HCT116 (cell line): ENCODE data around the gene AVP. TPM values are rescaled to one million over a fixed set of nuclear protein-coding genes. Genes with fewer than 3 reads are reported as not detected.

Experiments used
- ATAC-seq: fragments of 200-7000 bp; cut with Tn5 transposase; 2 replicates; pipeline ENCODE4 v1.9.1; 2020; ENCODE audit warnings: mild to moderate bottlenecking, moderate library complexity
- BruUV-seq: library from RNA; stranded (reverse); fragments of 400-500 nt; replicated peaks from 2 replicates; lab custom pipeline; 2021; lab: Mats Ljungman, UMichigan
- CTCF ChIA-PET: fragments of 300-600 bp; sonication (Branson Sonifier 250); formaldehyde crosslinking; loops from one replicate; lab custom pipeline; 2021; ENCODE audit warnings: antibody characterized with exemption; lab: Charles Lee
- POLR2A ChIA-PET: fragments of 300-600, 350-600 bp; sonication (Branson Sonifier 250); formaldehyde crosslinking; loops from one replicate; lab custom pipeline; 2021; ENCODE audit warnings: antibody characterized with exemption; lab: Charles Lee
- RAD21 ChIA-PET, 2 experiments: fragments of 300-600 bp; sonication (Branson Sonifier 250); formaldehyde crosslinking; loops; one replicate each; lab custom pipeline; 2023; ENCODE audit warnings: low total read pairs in 2 of 2; ENCODE audit not compliant: uncharacterized antibody in 2 of 2, unreplicated experiment in 2 of 2, low non-redundant PET in 1 of 2; lab: Charles Lee
- DNase-seq: peaks from one replicate; pipeline ENCODE4 v3.0.0-alpha.2; 2010; ENCODE audit warnings: low read depth, low spot score
- H2AFZ ChIP-seq: fragments of 200-600 bp; shearing (Covaris generic), sonication (generic); 2 replicates; pipeline ENCODE4 v1.6.1; 2017; ENCODE audit warnings: low read depth, mixed run types, mixed read lengths, antibody characterized with exemption, low read length; ENCODE audit not compliant: poor library complexity, severe bottlenecking
- H3K27ac ChIP-seq: 2 replicates; pipeline ENCODE4 v1.5.1; 2012; ENCODE audit warnings: low read depth, low read length
- H3K27me3 ChIP-seq: fragments of 200-600 bp; sonication (generic); 2 replicates; pipeline ENCODE4 v1.6.1; 2016; ENCODE audit warnings: mixed run types, low read length, mixed read lengths; ENCODE audit not compliant: insufficient read depth
- H3K36me3 ChIP-seq, 2 experiments: fragments of 200-500 bp in 1 of 2; fragments of 200-600 bp in 1 of 2; sonication (Bioruptor generic) in 1 of 2; sonication (generic) in 1 of 2; 2 replicates each; pipeline versions ENCODE4 v1.5.1 to v1.6.1; 2014 to 2016; ENCODE audit warnings: low read length in 2 of 2, inconsistent platforms in 1 of 2, mixed read lengths in 1 of 2, mixed run types in 1 of 2; ENCODE audit not compliant: insufficient read depth in 2 of 2, control insufficient read depth in 1 of 2
- H3K4me1 ChIP-seq, 2 experiments: fragments of 200-600 bp in 1 of 2; sonication (generic) in 1 of 2; 2 replicates each; pipeline versions ENCODE4 v1.5.1 to v1.6.1; 2012 to 2017; ENCODE audit warnings: low read length in 2 of 2, inconsistent platforms in 1 of 2, mild to moderate bottlenecking in 1 of 2, mixed read lengths in 1 of 2, mixed run types in 1 of 2, moderate library complexity in 1 of 2; ENCODE audit not compliant: insufficient read depth in 2 of 2, control insufficient read depth in 1 of 2
- H3K4me2 ChIP-seq: fragments of 200-600 bp; sonication (generic); 2 replicates; pipeline ENCODE4 v1.6.1; 2017; ENCODE audit warnings: mixed run types, low read length, mixed read lengths
- H3K4me3 ChIP-seq, 2 experiments: fragments of 200-600 bp in 1 of 2; sonication (generic) in 1 of 2; replicated peaks in 1 of 2; 2 replicates each; pipeline ENCODE4 v1.5.1; 2011 to 2016; ENCODE audit warnings: low read length in 2 of 2, control low read depth in 1 of 2, low read depth in 1 of 2, mild to moderate bottlenecking in 1 of 2, mixed read lengths in 1 of 2, mixed run types in 1 of 2
- H3K79me2 ChIP-seq: fragments of 200-600 bp; sonication (generic); 2 replicates; pipeline ENCODE4 v1.6.1; 2017; ENCODE audit warnings: mild to moderate bottlenecking, mixed run types, low read length, moderate library complexity, mixed read lengths; ENCODE audit not compliant: insufficient read depth
- H3K9ac ChIP-seq: fragments of 200-600 bp; sonication (generic); 2 replicates; pipeline ENCODE4 v1.6.1; 2016; ENCODE audit warnings: low read length, mixed read lengths
- H3K9me2 ChIP-seq: fragments of 200-600 bp; sonication (generic), shearing (Covaris generic); 2 replicates; pipeline ENCODE4 v1.6.1; 2017; ENCODE audit warnings: mixed run types, mild to moderate bottlenecking, moderate library complexity; ENCODE audit not compliant: insufficient read depth
- H3K9me3 ChIP-seq, 2 experiments: fragments of 200-500 bp in 1 of 2; fragments of 200-600 bp in 1 of 2; sonication (Bioruptor generic) in 1 of 2; sonication (generic) in 1 of 2; 2 replicates each; pipeline ENCODE4 v1.6.1; 2014 to 2017; ENCODE audit warnings: low read length in 2 of 2, mixed read lengths in 2 of 2, inconsistent platforms in 1 of 2, low read depth in 1 of 2, mild to moderate bottlenecking in 1 of 2, mixed run types in 1 of 2, moderate library complexity in 1 of 2; ENCODE audit not compliant: control insufficient read depth in 1 of 2, insufficient read depth in 1 of 2
- H4K20me1 ChIP-seq: fragments of 200-600 bp; sonication (generic), shearing (Covaris generic); 2 replicates; pipeline ENCODE4 v1.6.1; 2017; ENCODE audit warnings: mixed run types, mild to moderate bottlenecking, moderate library complexity; ENCODE audit not compliant: insufficient read depth
- ATF3 ChIP-seq: IDR thresholded peaks from 2 replicates; pipeline ENCODE4 v1.6.1; 2012
- ELF1 ChIP-seq: IDR thresholded peaks from 2 replicates; pipeline ENCODE4 v1.6.1; 2012; ENCODE audit warnings: low read depth, borderline replicate concordance
- POLR2AphosphoS5 ChIP-seq: IDR thresholded peaks from 2 replicates; pipeline ENCODE4 v1.6.1; 2011; ENCODE audit warnings: mild to moderate bottlenecking, low read depth, low read length, moderate library complexity
- SP1 ChIP-seq: IDR thresholded peaks from 2 replicates; pipeline ENCODE4 v1.6.1; 2012; ENCODE audit warnings: low read depth
- ZBTB33 ChIP-seq: IDR thresholded peaks from 2 replicates; pipeline ENCODE4 v1.6.1; 2011; ENCODE audit warnings: mild to moderate bottlenecking, low read length, moderate library complexity; ENCODE audit not compliant: insufficient replicate concordance; ENCODE audit errors: extremely low read depth
- ZNF274 ChIP-seq: fragments of 200-500 bp; sonication (Bioruptor generic); IDR thresholded peaks from 2 replicates; pipeline ENCODE4 v1.6.1; 2014; ENCODE audit warnings: mild to moderate bottlenecking, low read depth, low read length, inconsistent platforms
- intact Hi-C: fragments of 100-400 bp; cut with micrococcal nuclease; formaldehyde crosslinking; loops from 2 replicates; pipeline ENCODE4 v1.10.0; 2022
- total RNA-seq: library from RNA; stranded (reverse); gene quantifications from one replicate; pipeline ENCODE4 v1.2.1, GENCODE V29; 2021; ENCODE audit not compliant: unreplicated experiment

AVP gene
- total RNA-seq, 1 experiment from 2014 or later: not detected

- no peak overlapping the region for H3K4me3 ChIP-seq
- no peaks in the 10 kb centered on the region for H3K9me3 ChIP-seq
- no peak overlapping the region for H3K27ac ChIP-seq
- BruUV-seq: no TSS peak
- CTCF ChIA-PET: no interaction called here
- H4K20me1 ChIP-seq: no peaks in the 10 kb centered on the region
- H3K79me2 ChIP-seq: no peaks in the 10 kb centered on the region
- no peak overlapping the region for H3K4me2 ChIP-seq
- DNase-seq (no peak), ATAC-seq (no peak)
- POLR2A ChIA-PET: no interaction called here
- TF ChIP-seq ZNF274 (no peak), ELF1 (no peak), ATF3 (no peak), POLR2AphosphoS5 (no peak)
- no peak overlapping the region for H3K9ac ChIP-seq
- intact Hi-C loops: no loop called here
- no peaks in the 10 kb centered on the region for H3K36me3 ChIP-seq
- RAD21 ChIA-PET: no interaction called here
- no peaks in the 10 kb centered on the region for H3K9me2 ChIP-seq
- H3K4me1 ChIP-seq: no peaks in the 10 kb centered on the region
- H3K27me3 ChIP-seq: no peaks in the 10 kb centered on the region
- no peak overlapping the region for H2AFZ ChIP-seq
Measured at GRCh38 chr20:3088031-3088430, 3.5 kb upstream of the AVP start.

GRCh38 chr20:3085571-3086072 lies 1.1 kb upstream of the AVP start:
- ATAC-seq: no peak
- H3K9me3 ChIP-seq: no peaks in the 10 kb centered on the region
- intact Hi-C loops: no loop called here
- TF ChIP-seq SP1 (no peak), ZNF274 (no peak), ZBTB33 (no peak)
- TF ChIP-seq, all 23 proteins: peak for 0
- no peaks in the 10 kb centered on the region for H3K36me3 ChIP-seq
- peaks cover 0 to 7% of the 10 kb centered on the region in 2 experiments; a peak in 2 of 4 replicates for H3K4me1 ChIP-seq
- ChIA-PET RAD21 (no interaction called here), POLR2A (no interaction called here), CTCF (interaction anchor here (0.6 kb wide), 1 partner anchor 32 kb away, joined by 3 read pairs; no protein-coding TSS in a partner anchor)
- H2AFZ ChIP-seq: no peak overlapping the region
- no peaks in the 10 kb centered on the region for H3K9me2 ChIP-seq
- no peak overlapping the region for H3K27ac ChIP-seq
- H3K4me3 ChIP-seq: no peak overlapping the region
- H3K9ac ChIP-seq: no peak overlapping the region
- no peaks in the 10 kb centered on the region for H4K20me1 ChIP-seq
- H3K4me2 ChIP-seq: no peak overlapping the region
- no TSS peak for BruUV-seq
- H3K27me3 ChIP-seq: no peaks in the 10 kb centered on the region
- DNase-seq: no peak
- no peaks in the 10 kb centered on the region for H3K79me2 ChIP-seq
